ENCODE data around the gene MEG3. TPM values are rescaled to one million over a fixed set of nuclear protein-coding genes. Genes with fewer than 3 reads are reported as not detected.

The MEG3 gene
- total and polyA plus RNA-seq, 4 donors, result 250 to 1,152 (median 532) TPM

DNA sequence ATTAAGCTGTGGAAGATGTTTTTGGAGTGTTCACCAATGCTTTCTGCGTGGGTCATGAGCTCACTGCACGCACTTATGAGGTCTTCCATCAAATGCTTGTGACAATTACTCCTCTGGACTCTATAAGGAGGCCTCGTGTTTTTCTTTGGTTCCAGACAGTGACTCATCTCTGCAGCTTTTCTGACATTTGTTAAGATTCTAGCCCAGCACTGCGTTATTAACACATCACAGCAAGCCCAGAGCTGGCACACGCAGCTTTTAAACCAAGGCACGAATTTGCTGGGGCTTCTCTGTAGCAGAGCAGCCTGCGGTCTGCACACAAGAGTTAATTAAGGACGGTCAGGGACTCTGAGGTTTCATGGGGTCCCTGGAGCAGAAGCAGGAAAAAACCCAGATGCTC, 16.9 kb downstream of the MEG3 start:
- Histone ChIP-seq H3K4me1 (ENCODE audit: control insufficient read depth, insufficient read depth, low read length) (peaks cover 63% of the 10 kb centered on the region), H3K9me3 (ENCODE audit: control insufficient read depth, insufficient read depth, low read length) (no peaks in the 10 kb centered on the region), H3K27ac (ENCODE audit: low read depth, low read length) (no peak overlapping the region), H3K27me3 (ENCODE audit: control insufficient read depth, insufficient read depth, low read length) (peaks cover 2% of the 10 kb centered on the region), H3K4me3 (ENCODE audit: low read depth, low read length) (no peak overlapping the region), H3K36me3 (ENCODE audit: control insufficient read depth, insufficient read depth, low read length) (peaks cover 49% of the 10 kb centered on the region)
- peak in 2 of 6 donors; percentile 48 to 67 for DNase-seq (ENCODE audit: low read depth in 4 of 6, low spot score in 6 of 6)
- 29% methylated on average over 5 of the region's 8 CpGs for WGBS (ENCODE audit: insufficient coverage)

DNA sequence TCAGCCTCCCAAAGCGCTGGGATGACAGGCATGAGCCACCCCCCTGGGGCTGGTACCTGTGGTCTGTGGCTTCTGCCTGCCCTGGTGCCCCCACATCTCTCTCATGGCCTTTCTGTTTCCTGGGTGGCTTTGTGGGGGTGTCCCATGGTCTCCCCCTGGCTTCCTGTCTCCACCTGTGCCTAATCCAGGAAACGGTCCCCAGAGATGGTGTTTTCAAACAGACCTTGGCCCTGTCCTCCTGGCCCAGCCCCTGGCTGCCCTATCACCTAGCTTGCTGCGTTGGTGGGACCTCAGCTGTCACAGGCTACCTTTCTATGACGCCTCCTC, 18.1 kb downstream of the MEG3 start:
- Histone ChIP-seq H3K36me3 (ENCODE audit: control insufficient read depth, insufficient read depth, low read length) (peaks cover 41% of the 10 kb centered on the region), H3K9me3 (ENCODE audit: control insufficient read depth, insufficient read depth, low read length) (no peaks in the 10 kb centered on the region), H3K27me3 (ENCODE audit: control insufficient read depth, insufficient read depth, low read length) (peaks cover 2% of the 10 kb centered on the region), H3K4me1 (ENCODE audit: control insufficient read depth, insufficient read depth, low read length) (peaks cover 54% of the 10 kb centered on the region), H3K4me3 (ENCODE audit: low read depth, low read length) (no peak overlapping the region), H3K27ac (ENCODE audit: low read depth, low read length) (no peak overlapping the region)
- no peak for DNase-seq (ENCODE audit: low read depth in 4 of 6, low spot score in 6 of 6)
- 100% methylated on average over 2 of the region's 4 CpGs for WGBS (ENCODE audit: insufficient coverage)

DNA sequence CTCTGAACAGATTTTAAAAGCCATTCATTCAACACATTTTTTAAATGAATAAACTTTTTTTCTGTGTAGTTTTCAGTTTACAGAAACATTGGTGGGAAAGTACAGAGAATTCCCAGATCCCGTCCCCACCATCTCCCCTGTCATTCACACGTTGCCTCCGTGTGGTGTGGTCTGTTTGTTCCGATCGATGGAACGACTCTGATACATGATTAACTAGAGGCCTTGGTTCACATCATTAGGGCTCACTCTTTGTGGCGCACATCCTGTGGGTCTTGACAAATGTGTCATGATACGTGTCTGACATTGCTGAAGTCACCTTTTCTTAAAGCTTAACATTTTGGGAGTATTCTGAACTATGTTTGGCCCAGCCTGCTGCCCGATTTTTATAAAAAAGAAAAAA, 18.5 kb downstream of the MEG3 start:
- peaks cover 2% of the 10 kb centered on the region for H3K27me3 ChIP-seq (ENCODE audit: control insufficient read depth, insufficient read depth, low read length)
- H3K27ac ChIP-seq (ENCODE audit: low read depth, low read length), result no peak overlapping the region
- H3K9me3 ChIP-seq (ENCODE audit: control insufficient read depth, insufficient read depth, low read length), result no peaks in the 10 kb centered on the region
- DNase-seq (ENCODE audit: low read depth in 4 of 6, low spot score in 6 of 6), result no peak
- H3K4me3 ChIP-seq (ENCODE audit: low read depth, low read length), result no peak overlapping the region
- peaks cover 50% of the 10 kb centered on the region for H3K4me1 ChIP-seq (ENCODE audit: control insufficient read depth, insufficient read depth, low read length)
- 77% methylated on average over 8 of the region's 9 CpGs for WGBS (ENCODE audit: insufficient coverage)
- peaks cover 40% of the 10 kb centered on the region for H3K36me3 ChIP-seq (ENCODE audit: control insufficient read depth, insufficient read depth, low read length)

DNA sequence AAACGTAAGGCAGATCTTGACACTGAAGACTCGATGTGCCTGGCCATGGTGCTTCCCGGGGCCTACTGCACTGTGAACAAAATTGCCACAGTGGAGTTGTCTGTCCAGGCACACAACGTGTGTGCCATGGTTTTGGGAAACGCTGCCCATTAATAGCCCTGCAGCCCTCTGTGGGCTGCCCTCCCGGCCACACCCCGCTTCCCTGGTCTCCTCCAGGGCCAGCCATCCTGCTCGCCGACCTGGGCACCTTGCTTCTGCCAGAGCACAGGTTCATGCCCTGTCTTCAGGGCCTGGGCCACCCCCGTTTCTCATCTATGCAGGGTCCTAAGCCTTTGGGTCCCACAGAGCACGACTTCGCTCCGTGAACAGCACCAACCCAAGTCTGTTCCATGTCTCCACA, 18.9 kb downstream of the MEG3 start:
- Histone ChIP-seq H3K9me3 (ENCODE audit: control insufficient read depth, insufficient read depth, low read length) (no peaks in the 10 kb centered on the region), H3K36me3 (ENCODE audit: control insufficient read depth, insufficient read depth, low read length) (peaks cover 36% of the 10 kb centered on the region), H3K27me3 (ENCODE audit: control insufficient read depth, insufficient read depth, low read length) (peaks cover 2% of the 10 kb centered on the region), H3K4me1 (ENCODE audit: control insufficient read depth, insufficient read depth, low read length) (peaks cover 46% of the 10 kb centered on the region), H3K4me3 (ENCODE audit: low read depth, low read length) (no peak overlapping the region), H3K27ac (ENCODE audit: low read depth, low read length) (no peak overlapping the region)
- 94% methylated on average over 12 of the region's 13 CpGs for WGBS (ENCODE audit: insufficient coverage)
- DNase-seq (ENCODE audit: low read depth in 4 of 6, low spot score in 6 of 6), result no peak

DNA sequence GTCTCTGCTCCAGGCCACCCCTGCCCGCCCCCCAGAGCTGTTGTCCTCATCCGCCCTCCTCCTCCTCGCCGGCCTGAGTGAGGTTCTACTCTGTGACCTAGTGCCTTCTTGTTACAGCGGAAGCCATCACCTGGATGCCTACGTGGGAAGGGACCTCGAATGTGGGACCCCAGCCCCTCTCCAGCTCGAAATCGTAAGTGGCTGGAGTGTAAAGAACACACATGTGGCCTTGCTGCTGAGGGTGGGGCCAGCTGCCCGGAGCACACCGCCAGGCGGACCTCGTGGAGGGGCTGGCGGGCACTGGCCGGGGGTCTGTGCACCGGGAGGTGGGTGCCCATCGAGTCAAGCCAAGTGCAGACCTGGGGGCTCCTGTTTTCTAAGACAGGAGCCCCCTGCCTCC, 19.4 kb downstream of the MEG3 start:
- no peak for DNase-seq (ENCODE audit: low read depth in 4 of 6, low spot score in 6 of 6)
- H3K4me1 ChIP-seq (ENCODE audit: control insufficient read depth, insufficient read depth, low read length), result peaks cover 41% of the 10 kb centered on the region
- peaks cover 35% of the 10 kb centered on the region for H3K36me3 ChIP-seq (ENCODE audit: control insufficient read depth, insufficient read depth, low read length)
- H3K27me3 ChIP-seq (ENCODE audit: control insufficient read depth, insufficient read depth, low read length), result peaks cover 2% of the 10 kb centered on the region
- 80% methylated on average over 17 of the region's 17 CpGs for WGBS (ENCODE audit: insufficient coverage)
- peak overlapping the region; percentile 25 for H3K27ac ChIP-seq (ENCODE audit: low read depth, low read length)
- no peaks in the 10 kb centered on the region for H3K9me3 ChIP-seq (ENCODE audit: control insufficient read depth, insufficient read depth, low read length)
- H3K4me3 ChIP-seq (ENCODE audit: low read depth, low read length), result no peak overlapping the region

DNA sequence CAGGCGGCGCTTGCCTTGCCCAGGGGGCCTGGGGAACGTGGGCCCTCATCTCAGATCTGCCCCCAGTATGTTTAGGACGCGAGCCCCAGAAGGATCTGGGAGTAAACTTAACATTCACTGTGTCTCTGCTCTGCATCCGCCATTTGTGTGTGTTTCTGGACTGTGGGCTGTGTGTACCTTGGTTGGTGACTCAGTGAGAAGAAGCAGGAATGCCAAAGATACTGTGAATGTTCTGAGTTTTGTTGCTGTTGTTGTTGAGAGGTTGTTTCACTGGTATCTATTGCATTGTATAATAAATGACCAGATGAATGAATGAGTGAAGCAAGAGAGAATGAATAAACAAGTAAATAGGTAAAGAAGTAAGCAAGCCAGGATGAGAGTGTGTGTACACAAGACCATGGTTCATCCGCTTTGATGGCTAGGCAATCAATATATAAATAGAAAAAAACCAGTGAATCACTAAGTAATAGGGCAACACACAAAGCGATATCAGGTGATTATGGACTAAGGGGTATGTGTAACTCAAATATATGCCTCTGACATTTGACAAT, 20.5 kb downstream of the MEG3 start:
- Histone ChIP-seq H3K4me3 (ENCODE audit: low read depth, low read length) (no peak overlapping the region), H3K27ac (ENCODE audit: low read depth, low read length) (no peak overlapping the region), H3K27me3 (ENCODE audit: control insufficient read depth, insufficient read depth, low read length) (peaks cover 2% of the 10 kb centered on the region), H3K4me1 (ENCODE audit: control insufficient read depth, insufficient read depth, low read length) (peaks cover 33% of the 10 kb centered on the region), H3K36me3 (ENCODE audit: control insufficient read depth, insufficient read depth, low read length) (peaks cover 31% of the 10 kb centered on the region), H3K9me3 (ENCODE audit: control insufficient read depth, insufficient read depth, low read length) (no peaks in the 10 kb centered on the region)
- WGBS (ENCODE audit: insufficient coverage), result 79% methylated on average over 6 of the region's 8 CpGs
- no peak for DNase-seq (ENCODE audit: low read depth in 4 of 6, low spot score in 6 of 6)

DNA sequence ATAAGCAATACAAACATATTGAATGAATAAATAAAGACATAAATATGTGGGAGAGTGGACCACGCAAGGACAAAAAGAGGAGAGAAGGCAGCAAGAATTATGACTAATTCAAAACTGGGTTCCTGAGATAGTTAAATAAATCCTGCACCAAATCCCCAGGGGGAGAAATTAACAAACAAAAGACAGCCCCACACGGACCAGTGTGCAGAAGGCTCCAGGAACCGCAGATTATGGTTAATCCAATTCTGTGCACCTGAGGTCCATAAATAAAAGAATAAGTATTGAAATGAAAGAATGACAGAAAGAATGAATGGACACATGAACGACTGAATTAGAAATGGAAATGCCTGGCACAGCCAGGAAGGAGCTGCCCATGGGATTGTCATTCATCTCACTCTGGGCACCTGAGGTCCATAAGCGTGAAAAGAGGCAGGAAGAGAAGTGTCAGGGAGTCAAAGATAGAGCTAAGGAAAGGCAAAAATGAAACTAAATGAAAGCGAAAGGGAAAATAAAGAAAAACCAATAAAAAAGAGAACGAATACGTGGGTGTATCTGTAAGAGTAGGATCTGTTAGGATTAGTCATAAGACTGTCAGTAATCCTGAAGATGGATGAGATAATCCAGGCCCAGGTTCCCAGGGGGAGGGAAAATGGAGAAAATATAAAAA, 23.3 kb downstream of the MEG3 start:
- Histone ChIP-seq H3K9me3 (ENCODE audit: control insufficient read depth, insufficient read depth, low read length) (no peaks in the 10 kb centered on the region), H3K4me1 (ENCODE audit: control insufficient read depth, insufficient read depth, low read length) (peaks cover 19% of the 10 kb centered on the region), H3K4me3 (ENCODE audit: low read depth, low read length) (no peak overlapping the region), H3K27ac (ENCODE audit: low read depth, low read length) (no peak overlapping the region), H3K27me3 (ENCODE audit: control insufficient read depth, insufficient read depth, low read length) (no peaks in the 10 kb centered on the region), H3K36me3 (ENCODE audit: control insufficient read depth, insufficient read depth, low read length) (peaks cover 25% of the 10 kb centered on the region)
- WGBS (ENCODE audit: insufficient coverage), result 74% methylated on average over 5 of the region's 8 CpGs
- no peak for DNase-seq (ENCODE audit: low read depth in 4 of 6, low spot score in 6 of 6)

DNA sequence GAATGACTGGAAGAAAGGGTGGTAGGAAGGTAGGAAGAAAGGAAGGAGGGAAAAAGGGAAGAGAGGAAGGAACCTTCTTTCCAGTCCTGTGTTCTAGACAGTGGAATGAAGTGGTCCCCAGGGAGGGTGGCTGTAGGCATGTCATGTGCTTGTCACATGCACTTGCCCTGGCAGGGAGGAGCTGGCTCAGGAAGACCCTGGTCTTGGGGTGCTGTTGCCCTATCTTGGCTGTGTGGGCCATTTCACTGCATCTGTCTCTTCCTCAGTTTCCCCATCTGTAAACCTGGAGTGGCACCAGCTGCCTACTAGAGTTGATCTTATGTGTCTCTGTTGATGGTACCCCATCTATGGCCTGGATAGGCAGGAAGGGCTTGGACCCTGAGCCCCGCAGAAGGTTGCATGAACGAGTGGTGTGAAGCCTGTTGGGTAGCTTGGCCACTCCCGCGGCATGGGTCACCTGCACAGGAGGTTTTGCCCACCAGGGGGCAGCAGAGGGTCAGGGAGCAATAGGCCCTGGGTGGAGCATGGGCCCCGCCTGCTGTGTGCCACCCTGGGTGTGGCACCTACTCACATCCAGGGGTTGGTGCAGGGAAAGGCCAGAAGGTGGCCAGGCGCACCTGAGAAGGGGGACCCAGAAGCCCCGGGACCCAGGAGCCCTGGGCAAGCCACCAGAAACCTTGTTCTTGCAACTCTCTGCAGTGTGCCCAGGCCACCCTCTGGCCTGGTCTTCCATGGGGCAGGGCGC, 25.1 kb downstream of the MEG3 start:
- no peak for DNase-seq (ENCODE audit: low read depth in 4 of 6, low spot score in 6 of 6)
- H3K4me1 ChIP-seq (ENCODE audit: control insufficient read depth, insufficient read depth, low read length), result peaks cover 7% of the 10 kb centered on the region
- H3K9me3 ChIP-seq (ENCODE audit: control insufficient read depth, insufficient read depth, low read length), result no peaks in the 10 kb centered on the region
- no peaks in the 10 kb centered on the region for H3K27me3 ChIP-seq (ENCODE audit: control insufficient read depth, insufficient read depth, low read length)
- H3K4me3 ChIP-seq (ENCODE audit: low read depth, low read length), result no peak overlapping the region
- WGBS (ENCODE audit: insufficient coverage), result 80% methylated on average over 8 of the region's 8 CpGs
- peaks cover 19% of the 10 kb centered on the region for H3K36me3 ChIP-seq (ENCODE audit: control insufficient read depth, insufficient read depth, low read length)
- H3K27ac ChIP-seq (ENCODE audit: low read depth, low read length), result no peak overlapping the region

DNA sequence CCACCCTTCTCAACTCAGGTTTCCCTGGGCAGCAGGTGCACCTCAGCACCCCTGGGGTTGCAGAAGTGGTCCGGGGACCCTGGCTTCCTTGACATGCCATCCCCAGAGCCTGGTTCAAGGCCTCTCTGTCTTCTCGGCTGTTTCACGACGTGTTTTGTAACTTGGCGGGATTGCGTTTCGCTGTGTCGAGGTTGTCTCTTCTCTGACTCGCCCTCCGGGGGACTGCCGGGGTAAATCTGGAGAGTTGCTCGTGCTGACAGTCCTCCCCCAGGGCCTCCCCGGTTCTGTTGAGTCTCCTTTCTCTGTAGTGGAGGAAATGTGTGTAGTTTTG, 25.6 kb downstream of the MEG3 start:
- no peak for DNase-seq (ENCODE audit: low read depth in 4 of 6, low spot score in 6 of 6)
- peaks cover 20% of the 10 kb centered on the region for H3K36me3 ChIP-seq (ENCODE audit: control insufficient read depth, insufficient read depth, low read length)
- H3K4me1 ChIP-seq (ENCODE audit: control insufficient read depth, insufficient read depth, low read length), result peaks cover 7% of the 10 kb centered on the region
- no peaks in the 10 kb centered on the region for H3K27me3 ChIP-seq (ENCODE audit: control insufficient read depth, insufficient read depth, low read length)
- H3K4me3 ChIP-seq (ENCODE audit: low read depth, low read length), result no peak overlapping the region
- 85% methylated on average over 11 of the region's 13 CpGs for WGBS (ENCODE audit: insufficient coverage)
- no peaks in the 10 kb centered on the region for H3K9me3 ChIP-seq (ENCODE audit: control insufficient read depth, insufficient read depth, low read length)
- no peak overlapping the region for H3K27ac ChIP-seq (ENCODE audit: low read depth, low read length)
